H9 (cell line): ENCODE measurements around the gene OGFOD3. TPM values are rescaled to one million over a fixed set of nuclear protein-coding genes. Genes with fewer than 3 reads are reported as not detected.

Source experiments
- DNase-seq: peaks from one replicate; pipeline ENCODE4 v3.0.0-alpha.2; 2017
- H2AFZ ChIP-seq: one replicate; pipeline ENCODE4 v1.6.1; 2013; ENCODE audit warnings: mild to moderate bottlenecking, low read length, control low read depth, moderate library complexity
- H2AK5ac ChIP-seq: 2 replicates; pipeline ENCODE4 v1.6.1; 2013; ENCODE audit warnings: low read length, control low read depth, mixed read lengths; ENCODE audit not compliant: insufficient read length
- H2BK120ac ChIP-seq: one replicate; pipeline ENCODE4 v1.6.1; 2013; ENCODE audit warnings: low read depth, mild to moderate bottlenecking, low read length, control low read depth, inconsistent platforms; ENCODE audit not compliant: poor library complexity, severe bottlenecking
- H2BK12ac ChIP-seq: 2 replicates; pipeline ENCODE4 v1.6.1; 2013; ENCODE audit warnings: low read length, control low read depth, mixed read lengths, low read depth; ENCODE audit not compliant: insufficient read length
- H2BK15ac ChIP-seq: 2 replicates; pipeline ENCODE4 v1.6.1; 2013; ENCODE audit warnings: low read depth, low read length, control low read depth
- H2BK20ac ChIP-seq: one replicate; pipeline ENCODE4 v1.6.1; 2013; ENCODE audit warnings: low read depth, mild to moderate bottlenecking, low read length, control low read depth, inconsistent platforms; ENCODE audit not compliant: poor library complexity, severe bottlenecking
- H2BK5ac ChIP-seq: 2 replicates; pipeline ENCODE4 v1.6.1; 2013; ENCODE audit warnings: low read length, control low read depth, mixed read lengths; ENCODE audit not compliant: insufficient read length
- H3K14ac ChIP-seq: 2 replicates; pipeline ENCODE4 v1.6.1; 2013; ENCODE audit warnings: low read length, control low read depth; ENCODE audit not compliant: insufficient read depth
- H3K18ac ChIP-seq: 2 replicates; pipeline ENCODE4 v1.6.1; 2013; ENCODE audit warnings: low read depth, mild to moderate bottlenecking, mixed read lengths, low read length, control low read depth; ENCODE audit not compliant: insufficient read length
- H3K23ac ChIP-seq: 2 replicates; pipeline ENCODE4 v1.6.1; 2013; ENCODE audit warnings: low read length, control low read depth, mixed read lengths, low read depth; ENCODE audit not compliant: insufficient read length
- H3K23me2 ChIP-seq: 2 replicates; pipeline ENCODE4 v1.6.1; 2013; ENCODE audit warnings: low read depth, mild to moderate bottlenecking, mixed read lengths, low read length, control low read depth; ENCODE audit not compliant: insufficient read length, poor library complexity, severe bottlenecking
- H3K27ac ChIP-seq: 2 replicates; pipeline ENCODE4 v1.5.1; 2013; ENCODE audit warnings: low read length, control low read depth, mixed read lengths, low read depth; ENCODE audit not compliant: insufficient read length
- H3K27me3 ChIP-seq: 2 replicates; pipeline ENCODE4 v1.6.1; 2013; ENCODE audit warnings: low read length, control low read depth, inconsistent platforms; ENCODE audit not compliant: insufficient read depth
- H3K4ac ChIP-seq: 2 replicates; pipeline ENCODE4 v1.6.1; 2013; ENCODE audit warnings: low read depth, mild to moderate bottlenecking, control low read depth, inconsistent platforms, low read length, moderate library complexity
- H3K4me1 ChIP-seq: 2 replicates; pipeline ENCODE4 v1.6.1; 2013; ENCODE audit warnings: low read length, control low read depth, inconsistent platforms; ENCODE audit not compliant: insufficient read depth
- H3K4me2 ChIP-seq: 2 replicates; pipeline ENCODE4 v1.6.1; 2013; ENCODE audit warnings: low read length, control low read depth, mixed read lengths; ENCODE audit not compliant: insufficient read length, insufficient read depth
- H3K56ac ChIP-seq: 2 replicates; pipeline ENCODE4 v1.6.1; 2013; ENCODE audit warnings: low read depth, mild to moderate bottlenecking, mixed read lengths, low read length, control low read depth; ENCODE audit not compliant: insufficient read length
- H3K79me1 ChIP-seq: 2 replicates; pipeline ENCODE4 v1.6.1; 2013; ENCODE audit warnings: low read depth, mild to moderate bottlenecking, moderate library complexity, low read length, control low read depth, inconsistent platforms; ENCODE audit not compliant: insufficient read depth, poor library complexity, severe bottlenecking
- H3K79me2 ChIP-seq: 2 replicates; pipeline ENCODE4 v1.6.1; 2013; ENCODE audit warnings: low read length, control low read depth, inconsistent platforms; ENCODE audit not compliant: insufficient read depth
- H3K9ac ChIP-seq: 2 replicates; pipeline ENCODE4 v1.6.1; 2013; ENCODE audit warnings: low read length, control low read depth, mixed read lengths; ENCODE audit not compliant: insufficient read length; ENCODE audit errors: extremely low read depth
- H3K9me3 ChIP-seq: one replicate; pipeline ENCODE4 v1.6.1; 2013; ENCODE audit warnings: low read depth, low read length, inconsistent platforms; ENCODE audit not compliant: control insufficient read depth
- H3T11ph ChIP-seq: one replicate; pipeline ENCODE4 v1.6.1; 2013; ENCODE audit warnings: mild to moderate bottlenecking, low read length, control low read depth, inconsistent platforms
- H4K20me1 ChIP-seq: one replicate; pipeline ENCODE4 v1.6.1; 2013; ENCODE audit not compliant: control insufficient read depth, insufficient read length, insufficient read depth
- H4K5ac ChIP-seq: 2 replicates; pipeline ENCODE4 v1.6.1; 2013; ENCODE audit warnings: low read depth, mild to moderate bottlenecking, mixed read lengths, low read length, control low read depth; ENCODE audit not compliant: insufficient read length
- H4K8ac ChIP-seq: replicated peaks from 2 replicates; pipeline ENCODE4 v1.6.1; 2013; ENCODE audit warnings: low read length, control low read depth, mixed read lengths, low read depth; ENCODE audit not compliant: insufficient read length
- H4K91ac ChIP-seq: 2 replicates; pipeline ENCODE4 v1.6.1; 2013; ENCODE audit warnings: low read depth, mild to moderate bottlenecking, moderate library complexity, mixed read lengths, low read length, control low read depth; ENCODE audit not compliant: insufficient read length
- H3K27ac Mint-ChIP-seq, 3 experiments: 2 replicates in 2 of 3; 3 replicates in 1 of 3; pipeline ENCODE4 v1.8.0; 2020 to 2021; ENCODE audit warnings: mixed read lengths in 3 of 3, mild to moderate bottlenecking in 1 of 3, moderate library complexity in 1 of 3
- H3K27me3 Mint-ChIP-seq: 2 replicates; pipeline ENCODE4 v1.8.0; 2021; ENCODE audit warnings: low read depth, mild to moderate bottlenecking, moderate library complexity, mixed read lengths
- H3K36me3 Mint-ChIP-seq, 3 experiments: 2 replicates in 2 of 3; 3 replicates in 1 of 3; pipeline ENCODE4 v1.8.0; 2020 to 2021; ENCODE audit warnings: low read depth in 3 of 3, mixed read lengths in 3 of 3; ENCODE audit not compliant: insufficient read depth in 1 of 3
- H3K4me1 Mint-ChIP-seq, 2 experiments: 2 replicates each; pipeline ENCODE4 v1.8.0; 2020; ENCODE audit warnings: mixed read lengths in 2 of 2
- H3K4me3 Mint-ChIP-seq, 2 experiments: 2 replicates in 1 of 2; 3 replicates in 1 of 2; pipeline ENCODE4 v1.8.0; 2020 to 2021; ENCODE audit warnings: mild to moderate bottlenecking in 2 of 2, mixed read lengths in 2 of 2, moderate library complexity in 1 of 2
- H3K9me3 Mint-ChIP-seq, 2 experiments: 2 replicates in 1 of 2; 3 replicates in 1 of 2; pipeline ENCODE4 v1.8.0; 2020; ENCODE audit warnings: mild to moderate bottlenecking in 2 of 2, mixed read lengths in 2 of 2, moderate library complexity in 1 of 2
- CTCF ChIP-seq: fragments of 200-600 bp; sonication (generic); conservative IDR thresholded peaks from 3 replicates; pipeline ENCODE4 v1.8.0; 2021; ENCODE audit warnings: antibody characterized with exemption, mild to moderate bottlenecking
- WGBS: extraction: QIAGEN DNeasy Blood & Tissue Kit; methylation state at CpG from one replicate; pipeline ENCODE4 v1.1.7; 2013; ENCODE audit warnings: missing lambda C conversion rate, low lambda C conversion rate, mixed read lengths; ENCODE audit not compliant: insufficient read length; ENCODE audit errors: extremely low coverage; 5-methylcytosine and 5-hydroxymethylcytosine counted together
- total RNA-seq: library from RNA; stranded (reverse); gene quantifications from 2 replicates; pipeline ENCODE4 v1.2.1, GENCODE V29; 2021

Gene OGFOD3
- total RNA-seq, 1 experiment from 2014 or later = 27.8 TPM

DNA sequence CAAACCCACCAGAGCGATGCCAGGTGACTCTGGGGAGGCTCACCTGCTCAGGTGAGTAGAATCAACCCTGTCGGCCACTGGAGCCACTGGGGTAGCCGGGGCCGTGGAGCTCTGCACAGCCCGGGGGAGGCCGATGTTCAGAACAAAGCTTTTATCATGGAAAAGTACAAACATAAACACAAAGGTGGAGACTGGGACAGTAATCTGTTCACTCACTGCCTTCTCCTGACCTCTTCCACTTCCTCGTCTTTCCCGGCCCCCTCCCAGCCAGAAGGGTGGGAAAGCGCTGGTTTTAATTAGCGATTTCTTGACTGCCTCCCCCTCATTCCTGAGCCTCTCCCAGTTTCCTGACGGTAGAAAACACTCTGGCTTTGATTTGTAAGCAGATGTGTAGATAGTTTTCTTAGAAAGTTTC lies 69.1 kb downstream of the OGFOD3 start:
- H3K79me1 ChIP-seq = no peaks in the 10 kb centered on the region
- no peak overlapping the region for H4K8ac ChIP-seq
- H3K79me2 ChIP-seq = no peaks in the 10 kb centered on the region
- H2BK12ac ChIP-seq = no peak overlapping the region
- H3K4me2 ChIP-seq = no peak overlapping the region
- H3K18ac ChIP-seq = no peak overlapping the region
- Mint-ChIP-seq H3K4me1 (peaks cover 4 to 10% of the 10 kb centered on the region in 2 experiments; a peak in 3 of 4 replicates), H3K27ac (no peak overlapping the region), H3K4me3 (no peak overlapping the region), H3K9me3 (no peaks in the 10 kb centered on the region), H3K36me3 (no peaks in the 10 kb centered on the region), H3K27me3 (peaks cover 11% of the 10 kb centered on the region)
- no peak overlapping the region for H3K23ac ChIP-seq
- no peak overlapping the region for H2BK15ac ChIP-seq
- no peaks in the 10 kb centered on the region for H3K4me1 ChIP-seq
- no peak overlapping the region for H2AFZ ChIP-seq
- H3K27ac ChIP-seq = no peak overlapping the region
- H3K4ac ChIP-seq = no peak overlapping the region
- H3K9ac ChIP-seq = no peak overlapping the region
- no CpG with 5 or more reads among the region's 11 CpGs for WGBS
- H2BK5ac ChIP-seq = no peak overlapping the region
- TF ChIP-seq CTCF = no peak
- no peak overlapping the region for H3K56ac ChIP-seq
- no peak overlapping the region for H3T11ph ChIP-seq
- H2BK120ac ChIP-seq = no peak overlapping the region
- H4K91ac ChIP-seq = no peak overlapping the region
- H3K27me3 ChIP-seq = no peaks in the 10 kb centered on the region
- no peak overlapping the region for H2BK20ac ChIP-seq
- no peaks in the 10 kb centered on the region for H4K20me1 ChIP-seq
- H3K9me3 ChIP-seq = no peaks in the 10 kb centered on the region
- H3K14ac ChIP-seq = no peak overlapping the region
- no peaks in the 10 kb centered on the region for H3K23me2 ChIP-seq
- no peak overlapping the region for H2AK5ac ChIP-seq
- H4K5ac ChIP-seq = no peak overlapping the region
- DNase-seq = no peak
